T-helper 1 cell treated with Interleukin-12 subunit alpha and Interleukin-12 subunit beta and Interleukin-4 antibody, amounts not matched to agents 30 ng/mL and 1 ng/mL, for 36 hours (primary cell): Measurements from ENCODE around the gene EMP2. TPM values are rescaled to one million over a fixed set of nuclear protein-coding genes. Genes with fewer than 3 reads are reported as not detected.
"Not testable (repeated sequence)": the region's sequence is repeated elsewhere in the genome, so short reads cannot be mapped to it uniquely, and the experiment has no call there.

Experiments used
- intact Hi-C: fragments of 100-400 bp; cut with micrococcal nuclease; formaldehyde crosslinking; loops from one replicate; pipeline ENCODE4 v1.15.1; 2024
- total RNA-seq: library from RNA; stranded (reverse); gene quantifications from 2 replicates; pipeline ENCODE4 v1.2.3, GENCODE V29; 2022

EMP2 gene
- total RNA-seq, 1 donor from 2014 or later: not detected

DNA sequence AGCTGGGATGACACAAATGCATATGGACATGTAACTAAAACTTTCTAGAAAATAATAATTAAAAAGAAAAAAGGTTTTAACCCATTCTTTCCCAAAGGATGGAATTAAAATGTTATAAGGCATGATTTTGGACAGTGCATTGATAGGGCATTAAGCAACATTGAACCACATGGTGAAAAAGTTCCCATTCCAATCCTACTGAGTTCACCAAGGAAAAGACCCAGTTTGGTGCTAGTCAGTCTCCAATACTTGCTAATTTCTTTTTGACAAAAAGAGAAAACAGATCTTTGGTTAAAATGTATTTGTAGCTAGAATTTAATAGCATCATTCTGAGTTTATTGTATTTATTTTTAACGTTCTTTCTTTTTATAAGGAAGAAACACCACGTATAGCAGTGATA lies 28.1 kb downstream of the EMP2 start:
- intact Hi-C loops: no loop called here

DNA sequence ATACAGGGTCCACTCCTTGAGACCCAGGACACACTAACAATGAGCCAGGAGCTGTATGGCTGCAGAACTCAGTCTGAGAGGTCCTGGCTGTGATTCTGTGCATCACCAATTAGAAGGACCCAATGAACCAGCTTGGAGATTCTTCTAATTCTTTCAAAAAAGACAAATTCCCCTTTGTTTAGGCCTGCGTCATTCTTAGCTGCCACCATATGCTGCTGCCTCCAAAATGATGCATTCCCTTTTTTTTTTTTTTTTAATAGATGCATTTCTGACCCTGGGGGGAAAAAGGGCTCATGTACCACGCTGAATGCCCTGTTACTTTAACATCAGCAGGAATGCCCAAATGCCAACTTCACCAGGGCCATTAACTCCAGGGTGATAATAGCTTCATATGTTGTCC lies 28.5 kb downstream of the EMP2 start:
- intact Hi-C loops: no loop called here

DNA sequence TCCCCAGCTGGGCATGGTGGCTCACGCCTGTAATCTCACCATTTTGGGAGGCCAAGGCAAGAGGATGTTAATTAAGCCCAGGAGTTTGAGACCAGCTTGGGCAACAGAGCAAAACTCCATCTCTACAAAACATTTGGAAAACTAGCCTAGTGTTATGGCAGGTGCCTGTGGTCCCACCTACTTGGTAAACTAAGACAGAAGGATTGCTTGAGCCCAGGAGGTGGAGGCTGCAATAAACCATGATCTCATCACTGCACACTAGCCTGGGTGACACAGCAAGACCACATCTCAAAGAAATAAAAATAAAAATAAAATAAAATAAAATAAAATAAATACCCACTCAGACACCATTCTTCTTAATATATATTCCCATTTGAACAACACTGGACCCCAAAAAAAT lies 32.0 kb downstream of the EMP2 start:
- intact Hi-C loops: no loop called here

DNA sequence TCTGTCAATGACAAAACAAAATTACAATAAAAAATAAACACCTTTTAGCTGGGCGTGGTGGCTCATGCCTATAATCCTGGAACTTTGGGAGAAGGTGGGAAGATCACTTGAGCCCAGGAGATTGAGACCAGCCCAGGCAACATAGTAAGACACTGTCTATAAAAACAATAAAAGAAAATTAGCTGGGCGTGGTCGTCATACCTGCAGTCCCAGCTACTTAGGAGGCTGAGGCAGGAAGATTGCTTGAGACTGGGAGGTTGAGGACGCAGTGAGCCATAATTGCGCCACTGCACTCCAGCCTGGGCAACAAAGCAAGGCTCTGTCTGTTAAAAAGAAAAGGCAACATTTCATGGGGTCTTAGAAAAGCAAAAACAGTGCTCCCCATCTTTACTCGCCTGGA lies 32.7 kb downstream of the EMP2 start:
- intact Hi-C loops: no loop called here

DNA sequence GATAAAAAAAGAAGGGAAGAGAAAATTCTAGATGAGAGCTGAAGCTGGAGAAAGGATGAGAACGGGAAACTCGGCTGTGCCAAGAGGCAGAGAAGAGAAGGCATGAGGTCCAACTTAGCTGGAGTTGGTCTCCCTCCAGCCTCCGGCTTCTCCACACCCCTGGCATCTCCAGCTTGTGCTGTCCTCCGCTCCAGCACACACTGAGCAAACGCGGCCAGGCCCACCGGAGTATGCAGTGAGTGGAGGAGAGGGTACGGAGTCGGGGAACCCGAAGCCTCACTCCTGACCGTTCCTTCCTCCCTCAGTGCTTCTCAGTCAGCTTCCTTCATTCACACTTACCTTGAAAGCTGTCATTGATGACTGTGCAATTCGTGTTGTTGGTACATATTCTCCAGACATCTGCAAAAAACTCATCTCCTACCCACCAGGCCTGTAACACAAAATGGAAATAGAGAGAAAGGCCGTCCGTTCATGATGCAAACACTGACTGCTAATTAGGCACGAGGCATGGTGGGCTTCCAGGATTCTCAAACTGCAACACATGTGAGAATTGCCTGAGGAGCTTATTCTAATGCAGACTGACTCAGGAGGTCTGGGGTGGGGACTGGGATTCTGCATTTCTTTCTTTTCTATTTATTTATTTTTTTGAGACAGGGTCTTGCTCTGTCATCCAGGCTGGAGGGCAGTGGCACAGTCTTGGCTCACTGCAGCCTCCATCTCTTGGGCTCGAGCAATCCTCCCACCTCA lies 37.0 kb downstream of the EMP2 start:
- intact Hi-C loops: no loop called here

DNA sequence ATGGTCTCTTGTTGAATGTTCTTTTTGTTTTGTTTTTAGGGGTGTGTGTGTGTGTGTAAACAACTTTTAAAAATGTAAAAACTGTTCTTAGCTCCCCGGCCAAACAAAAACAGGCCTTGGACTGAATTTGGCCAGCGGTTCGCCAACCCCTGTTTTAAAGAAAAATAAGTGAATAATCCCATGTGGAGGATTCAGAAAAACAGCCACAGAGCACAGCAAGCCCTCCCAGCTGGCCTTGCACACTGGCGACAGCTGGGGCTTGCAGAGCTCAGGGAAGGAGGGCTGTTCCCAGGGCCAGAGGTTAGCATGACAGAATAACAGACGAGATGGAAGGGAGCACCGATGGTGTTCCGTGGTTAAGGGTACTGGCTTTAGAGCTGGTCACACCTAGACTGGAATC lies 39.0 kb downstream of the EMP2 start:
- intact Hi-C loops: no loop called here

DNA sequence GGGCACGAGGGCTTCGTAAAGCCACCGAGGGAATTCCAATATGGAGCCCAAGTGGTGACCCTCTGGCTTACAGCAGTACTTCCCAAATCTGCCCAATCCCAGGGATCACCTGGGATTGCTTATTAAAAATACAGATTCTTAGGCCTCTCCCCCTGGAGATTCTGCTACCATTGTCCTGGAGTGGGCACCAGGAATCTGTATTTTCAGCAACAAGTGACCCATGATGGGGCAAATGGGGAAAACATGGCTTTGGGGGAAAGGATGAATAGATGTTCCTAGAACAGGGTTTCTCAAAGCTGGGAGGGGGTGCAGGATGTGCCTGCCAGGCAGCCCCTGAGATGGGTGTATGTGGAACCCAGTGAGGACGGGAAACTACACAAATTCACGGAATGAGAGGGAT lies 40.6 kb downstream of the EMP2 start:
- intact Hi-C loops: no loop called here

DNA sequence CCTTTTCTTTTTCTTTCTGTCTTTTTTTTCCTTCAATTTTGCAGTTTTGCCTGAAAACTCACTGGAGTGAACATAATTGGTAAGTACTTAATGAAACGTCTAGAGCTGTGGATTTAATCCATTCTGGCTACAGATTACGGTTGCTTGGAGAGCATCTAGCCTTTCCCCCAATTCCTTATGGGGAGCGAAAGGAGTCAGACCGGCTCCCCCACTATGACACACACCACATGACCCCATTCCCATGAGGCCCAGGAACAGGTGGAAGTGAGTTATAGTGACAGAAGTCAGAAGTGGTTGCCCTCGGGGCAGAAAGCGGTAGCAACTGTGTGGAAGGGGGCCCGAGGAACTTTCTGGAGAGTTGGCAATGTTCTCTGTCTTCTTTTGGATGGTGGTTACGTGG lies 41.2 kb downstream of the EMP2 start:
- intact Hi-C loops: no loop called here

DNA sequence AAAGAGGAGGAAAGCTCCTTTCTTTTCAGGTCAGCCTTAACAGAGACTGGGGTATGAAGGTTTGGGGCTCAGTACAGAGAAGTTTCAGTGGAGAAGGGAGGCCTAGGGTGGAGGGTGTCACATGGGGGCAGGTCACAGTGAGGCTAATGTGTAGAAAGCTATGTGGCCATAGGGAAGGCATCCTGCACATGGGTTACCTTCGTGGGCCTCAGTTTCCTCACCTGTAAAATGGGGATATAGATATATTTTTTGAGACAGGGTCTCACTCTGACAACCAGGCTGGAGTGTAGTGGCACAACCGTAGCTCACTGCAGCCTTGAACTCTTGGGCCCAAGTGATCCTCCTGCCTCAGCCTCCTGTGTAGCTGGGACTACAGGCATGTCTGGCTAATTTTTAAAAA lies 41.8 kb downstream of the EMP2 start:
- intact Hi-C loops: no loop called here

DNA sequence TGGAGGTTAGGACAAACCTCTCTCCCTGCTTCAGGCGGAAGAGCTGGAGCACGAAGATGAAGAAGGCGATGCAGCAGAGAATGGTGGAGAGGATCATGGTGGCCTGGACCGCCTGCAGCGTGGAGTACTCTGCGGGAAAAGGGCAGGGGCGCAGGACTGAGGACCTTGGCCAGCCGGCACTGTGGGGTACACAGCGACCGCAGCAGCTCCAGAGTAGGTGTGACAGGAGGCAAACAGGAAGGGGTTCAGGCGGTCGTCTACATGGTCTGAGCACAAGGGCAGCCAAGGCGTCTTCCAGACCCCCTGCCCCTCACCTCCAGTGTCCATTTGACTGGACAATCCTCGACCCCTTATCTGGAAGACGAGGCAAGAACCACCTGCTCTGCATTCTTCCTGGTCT lies 42.5 kb downstream of the EMP2 start:
- intact Hi-C loops: no loop called here

DNA sequence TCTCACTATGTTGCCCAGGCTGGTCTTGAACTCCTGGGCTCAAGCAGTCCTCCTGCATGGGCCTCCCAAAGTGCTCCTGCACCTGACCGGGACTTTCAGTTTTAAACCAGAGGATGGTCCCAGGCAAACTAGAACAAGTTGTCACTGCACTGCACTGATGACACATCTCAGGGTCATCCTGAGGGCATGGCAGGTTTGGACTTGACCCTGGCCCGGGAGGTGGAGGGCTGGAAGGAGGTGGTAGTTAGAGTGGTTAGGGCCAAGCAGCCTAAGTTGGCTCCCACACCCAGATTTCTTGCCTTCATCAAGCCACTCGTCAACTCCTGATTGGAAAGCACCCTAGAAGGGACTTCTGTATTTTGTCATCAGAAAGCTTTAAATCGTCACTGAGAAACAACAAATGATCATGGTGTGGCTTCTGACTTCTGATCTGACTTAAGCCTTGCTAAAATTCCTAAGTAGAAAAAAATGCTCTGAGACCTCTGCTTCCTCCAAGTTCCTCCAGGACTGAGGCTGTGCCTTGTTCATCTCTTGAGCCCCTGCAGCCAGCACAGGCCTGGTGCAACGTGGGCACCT lies 43.5 kb downstream of the EMP2 start:
- intact Hi-C loops: no loop called here

DNA sequence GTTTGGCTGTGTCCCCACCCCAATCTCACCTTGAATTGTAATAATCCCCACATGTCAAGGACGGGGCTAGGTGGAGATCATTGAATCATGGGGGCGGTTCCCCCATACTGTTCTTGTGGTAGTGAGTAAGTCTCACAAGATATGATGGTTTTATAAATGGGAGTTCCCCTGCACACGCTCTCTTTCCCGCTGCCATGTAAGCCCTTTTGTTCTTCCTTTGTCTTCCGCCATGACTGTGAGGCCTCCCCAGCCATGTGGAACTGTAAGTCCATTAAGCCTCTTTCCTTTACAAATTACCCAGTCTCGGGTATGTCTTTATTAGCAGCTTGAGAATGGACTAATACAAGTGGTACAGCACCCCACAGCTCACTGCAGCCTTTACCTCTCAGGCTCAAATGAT lies 44.1 kb downstream of the EMP2 start:
- intact Hi-C loops: not testable (repeated sequence)

DNA sequence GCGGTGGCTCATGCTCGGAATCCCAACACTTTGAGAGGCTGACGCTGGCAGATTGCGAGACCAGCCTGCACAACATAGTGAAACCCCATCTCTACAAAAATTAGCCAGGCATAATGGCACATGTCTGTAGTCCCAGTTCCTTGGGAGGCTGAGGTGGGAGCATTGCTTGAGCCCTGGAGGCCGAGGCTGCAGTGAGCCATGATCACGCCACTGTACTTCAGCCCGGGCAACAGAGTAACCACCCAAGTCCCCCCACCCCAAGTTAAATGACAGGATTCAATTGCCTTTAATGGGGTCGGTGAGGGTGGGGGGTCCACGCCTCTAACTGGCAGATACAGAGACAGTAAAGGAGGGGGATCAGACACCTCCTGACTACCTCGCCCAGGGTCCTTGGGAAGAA lies 44.9 kb downstream of the EMP2 start:
- intact Hi-C loops: no loop called here

DNA sequence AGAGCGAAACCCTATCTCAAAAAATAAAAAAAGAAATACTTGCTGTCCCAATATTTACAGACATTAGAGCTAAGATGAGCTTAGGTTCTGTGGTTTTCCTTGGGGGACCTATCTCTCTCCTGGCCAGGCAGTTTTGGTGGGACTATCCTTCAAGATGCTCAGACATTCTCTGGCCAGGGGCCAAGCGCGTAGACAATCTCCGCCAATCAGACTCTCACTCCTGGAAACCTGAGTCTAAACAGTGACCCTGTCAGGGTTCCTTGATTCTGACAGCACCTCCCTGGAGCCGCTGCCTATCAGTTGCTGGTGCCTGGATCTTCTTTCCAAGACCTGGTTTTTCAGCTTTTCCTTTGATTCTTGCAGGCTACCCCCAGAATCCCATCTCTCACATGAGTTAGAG lies 45.6 kb downstream of the EMP2 start:
- intact Hi-C loops: no loop called here

DNA sequence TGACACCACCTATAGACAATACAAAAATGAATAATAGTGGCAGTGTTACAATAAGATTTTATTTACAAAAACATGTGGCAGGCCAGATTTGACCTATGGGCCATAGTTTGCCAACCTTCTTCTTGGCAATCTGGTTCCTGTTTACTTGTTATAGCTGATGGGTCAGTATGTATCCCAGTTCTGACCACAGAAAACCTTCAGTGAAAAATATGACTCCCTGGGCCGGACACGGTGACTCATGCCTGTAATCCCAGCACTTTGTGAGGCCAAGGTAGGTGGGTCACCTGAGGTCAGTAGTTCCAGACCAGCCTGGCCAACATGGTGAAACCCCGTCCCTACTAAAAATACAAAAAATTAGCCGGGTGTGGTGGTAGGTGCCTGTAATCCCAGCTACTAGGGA lies 46.8 kb downstream of the EMP2 start:
- intact Hi-C loops: not testable (repeated sequence)

DNA sequence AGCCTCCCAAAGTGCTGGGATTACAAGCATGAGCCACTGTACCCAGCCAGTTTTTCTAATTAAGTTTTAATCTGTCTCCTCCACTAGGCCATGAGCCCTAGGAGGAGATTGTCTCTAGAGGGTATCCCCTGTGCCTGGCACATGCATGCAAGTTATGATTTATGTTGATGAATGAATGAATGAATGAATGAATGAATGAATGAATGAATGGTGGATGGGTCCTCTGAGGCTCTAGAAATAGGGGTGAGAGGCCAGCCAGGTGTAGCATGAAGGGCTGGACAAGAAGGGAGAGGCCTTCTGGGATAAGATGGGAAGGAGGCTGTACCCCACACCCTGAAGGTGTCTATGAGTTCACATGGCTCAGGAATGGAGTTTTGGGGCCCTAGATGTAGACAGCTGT lies 48.8 kb downstream of the EMP2 start:
- intact Hi-C loops: no loop called here

DNA sequence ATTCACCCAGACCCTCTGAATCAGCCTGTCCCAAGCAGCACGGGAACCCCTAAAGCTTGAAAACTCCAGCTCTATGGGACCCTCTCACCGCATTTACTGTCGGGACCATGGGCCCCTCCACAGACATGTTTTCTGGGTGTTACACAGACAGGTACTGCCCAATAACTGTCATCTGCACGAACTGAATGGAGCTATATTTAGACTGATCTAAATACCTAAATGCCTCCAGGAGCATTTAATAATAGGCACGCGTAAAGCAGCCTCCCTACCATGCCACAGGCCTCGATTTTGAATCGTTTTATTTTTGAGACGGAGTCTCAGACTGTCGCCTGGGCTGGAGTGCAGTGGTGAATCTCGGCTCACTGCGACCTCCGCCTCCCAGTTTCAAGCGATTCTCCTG lies 49.7 kb downstream of the EMP2 start:
- intact Hi-C loops: no loop called here

DNA sequence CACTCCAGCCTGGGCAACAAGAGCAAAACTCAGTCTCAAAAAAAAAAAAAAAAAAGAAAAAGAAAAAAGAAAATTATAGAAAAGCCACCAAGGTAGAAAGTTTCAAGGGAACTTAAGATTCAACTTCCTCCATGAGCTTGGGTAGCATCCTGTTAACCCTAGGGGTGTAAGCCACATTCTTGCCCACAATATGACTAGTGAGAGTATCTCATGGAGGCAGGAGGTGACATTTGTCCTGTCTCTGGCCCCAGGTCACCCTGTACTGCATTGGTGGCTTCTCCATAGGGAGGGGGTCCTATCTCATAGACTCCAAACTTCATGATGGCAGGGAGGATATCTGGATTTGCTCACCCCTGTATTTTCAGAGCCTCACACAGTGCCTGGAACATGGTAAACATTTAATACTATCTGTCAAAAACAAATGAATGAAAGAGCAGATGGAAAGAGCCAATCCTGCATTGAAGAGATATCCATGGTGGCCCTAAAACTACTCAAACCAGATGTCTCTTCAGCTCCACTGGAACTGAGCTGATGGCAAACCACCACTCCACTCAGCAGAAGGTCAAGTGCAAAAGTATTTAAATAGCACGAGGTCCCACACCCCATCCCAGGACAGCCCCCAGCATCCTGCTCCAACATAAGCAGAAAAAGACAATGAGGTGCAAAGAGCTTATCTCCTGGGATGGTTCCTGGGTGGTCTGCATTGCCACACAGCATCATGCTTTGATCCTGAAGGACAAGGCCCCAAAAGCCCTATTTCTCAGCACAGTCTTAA lies 50.3 kb downstream of the EMP2 start:
- intact Hi-C loops: no loop called here

DNA sequence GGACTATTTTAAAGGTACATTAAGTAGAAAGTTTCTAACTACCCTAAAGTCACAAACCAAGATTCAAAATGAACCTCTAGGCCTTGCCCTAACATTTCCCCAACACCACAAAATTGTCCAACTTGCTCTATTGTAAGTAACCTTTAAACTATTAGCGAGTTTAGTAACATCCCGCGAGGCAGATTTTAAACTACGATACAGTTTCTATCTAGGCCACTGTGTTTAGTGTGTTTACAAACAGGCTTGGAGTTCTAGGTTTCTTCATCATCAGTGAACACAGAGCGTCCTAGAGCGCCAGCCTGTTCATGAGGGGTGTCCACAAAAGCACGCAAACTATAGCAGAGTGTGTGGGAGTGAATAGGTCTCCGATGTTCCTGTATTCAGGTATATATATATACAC lies 51.8 kb downstream of the EMP2 start:
- intact Hi-C loops: no loop called here

DNA sequence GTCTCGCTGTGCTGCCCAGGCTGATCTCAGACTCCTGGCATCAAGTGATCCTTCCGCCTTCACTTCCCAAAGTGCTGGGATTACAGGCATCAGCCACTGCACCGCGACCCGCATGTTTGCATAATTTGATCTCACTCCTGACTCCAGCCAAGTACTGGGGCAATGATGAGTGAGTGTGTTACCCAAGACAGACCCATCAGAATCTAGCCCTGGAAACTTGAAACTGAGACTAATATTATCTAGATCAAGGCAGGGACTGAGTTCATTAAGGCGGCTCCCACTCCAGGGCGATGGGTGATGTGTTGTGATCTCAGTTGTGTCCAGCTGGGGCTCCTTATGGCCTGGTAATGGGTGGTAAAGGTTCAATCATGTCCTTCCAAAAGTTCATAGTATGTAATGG lies 53.4 kb downstream of the EMP2 start:
- intact Hi-C loops: no loop called here

DNA sequence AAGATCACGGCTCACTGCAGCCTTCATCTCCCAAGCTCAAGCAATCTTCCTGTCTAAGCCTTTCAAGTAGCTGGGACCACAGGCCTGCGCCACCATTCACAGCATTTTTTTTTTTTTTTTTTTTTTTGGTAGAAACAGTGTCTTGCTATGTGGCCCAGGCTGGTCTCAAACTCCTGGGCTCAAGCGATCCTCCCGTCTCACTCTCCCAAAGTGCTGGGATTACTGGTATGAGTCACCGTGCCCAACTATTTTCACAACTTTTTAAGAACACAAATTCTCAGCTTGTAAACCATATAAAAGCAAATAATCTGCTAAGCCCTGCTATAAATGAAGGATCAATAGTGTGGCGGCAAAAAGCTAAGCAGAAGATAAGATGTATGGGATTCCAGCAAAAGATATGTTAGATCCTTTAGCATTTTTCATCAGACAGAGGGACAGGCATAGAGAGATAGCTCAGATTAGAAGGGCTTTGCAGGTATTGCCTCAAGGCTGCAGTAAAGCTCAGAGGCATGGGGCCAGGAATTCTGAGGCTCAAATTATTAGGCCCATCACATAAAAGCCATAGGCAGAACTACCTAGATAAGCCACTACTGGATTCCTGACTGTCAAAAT lies 55.1 kb downstream of the EMP2 start:
- intact Hi-C loops: no loop called here

DNA sequence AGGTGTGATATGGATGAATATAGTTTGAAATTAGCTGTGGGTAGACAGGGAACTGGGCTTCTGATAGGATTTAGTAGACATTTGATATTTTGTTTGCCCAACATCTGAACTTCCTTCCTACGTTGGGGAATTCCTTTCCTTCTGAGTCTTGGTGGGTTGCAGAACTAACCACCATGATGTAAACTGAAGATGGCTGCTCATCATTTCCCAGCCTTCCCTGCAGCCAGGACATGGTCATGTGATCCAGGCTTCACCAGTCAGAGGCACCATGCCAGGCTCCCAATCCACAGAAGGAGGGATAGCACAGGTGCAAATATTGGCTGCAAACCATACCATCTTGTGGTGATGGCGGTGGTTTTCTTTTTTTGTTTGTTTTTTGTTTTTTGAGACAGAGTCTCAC lies 57.4 kb downstream of the EMP2 start:
- intact Hi-C loops: no loop called here
